Measurements from ENCODE around the gene TM9SF1. TPM values are rescaled to one million over a fixed set of nuclear protein-coding genes. Genes with fewer than 3 reads are reported as not detected.

The TM9SF1 gene
- total RNA-seq, 1 donor from 2014 or later = 47.4 TPM

GRCh38 chr14:24139272-24139934 is 55.8 kb downstream of the TM9SF1 start:
- no peak overlapping the region for H3K27ac Mint-ChIP-seq (ENCODE audit: unreplicated experiment)
- peak overlapping the region; percentile 89 for H3K4me3 Mint-ChIP-seq
- peaks cover 48% of the 10 kb centered on the region for H3K4me1 Mint-ChIP-seq
- no peaks in the 10 kb centered on the region for H3K27me3 Mint-ChIP-seq (ENCODE audit: low read depth)
- DNase-seq (ENCODE audit: low read depth, low spot score) = no peak
- H3K36me3 Mint-ChIP-seq (ENCODE audit: low read depth) = peaks cover 9% of the 10 kb centered on the region
- TF ChIP-seq CTCF (conservative IDR thresholded peaks at IDR 0.05) = no peak
- no peaks in the 10 kb centered on the region for H3K9me3 Mint-ChIP-seq

Small RNA genes within 50 kb of the gene (microRNA-seq; reads per million reads assigned to microRNA genes)
- not detected for gene MIR7703

Other genes starting within 250 kb of the TM9SF1 start
- gene DHRS4, start 241.7 kb downstream of the TM9SF1 start, total RNA-seq = 17.4 and 19.7 TPM in 2 replicates
- 15.1 and 17.1 TPM in 2 replicates for gene DHRS4L2, start 206.5 kb downstream of the TM9SF1 start, total RNA-seq
- 9.3 and 9.4 TPM in 2 replicates for gene CARMIL3, start 143.4 kb downstream of the TM9SF1 start, total RNA-seq
- gene CPNE6, start 123.9 kb downstream of the TM9SF1 start, total RNA-seq = not detected in 2 replicates
- gene PCK2, start 101.1 kb downstream of the TM9SF1 start, total RNA-seq = 26.1 and 26.7 TPM in 2 replicates
- gene DCAF11, start 80.7 kb downstream of the TM9SF1 start, total RNA-seq = 52.5 and 53.9 TPM in 2 replicates
- 1.2 and 2.3 TPM in 2 replicates for gene NRL, start 80.5 kb downstream of the TM9SF1 start, total RNA-seq
- 0.42 and 0.66 TPM in 2 replicates for gene FITM1, start 64.8 kb downstream of the TM9SF1 start, total RNA-seq
- 81.4 and 88.5 TPM in 2 replicates for gene PSME1, start 59.2 kb downstream of the TM9SF1 start, total RNA-seq
- gene EMC9, start 53.9 kb downstream of the TM9SF1 start, total RNA-seq = 28.3 and 30.3 TPM in 2 replicates
- 125 and 131 TPM in 2 replicates for gene PSME2, start 48.8 kb downstream of the TM9SF1 start, total RNA-seq
- gene RNF31, start 47.9 kb downstream of the TM9SF1 start, total RNA-seq = 65.5 and 82.2 TPM in 2 replicates
- gene IRF9, start 34.2 kb downstream of the TM9SF1 start, total RNA-seq = 22.9 and 23.0 TPM in 2 replicates
- 160 and 163 TPM in 2 replicates for gene REC8, start 23.4 kb downstream of the TM9SF1 start, total RNA-seq
- gene IPO4, start 6.6 kb downstream of the TM9SF1 start, total RNA-seq = 88.3 and 88.7 TPM in 2 replicates
- 0.47 and 0.48 TPM in 2 replicates for gene TSSK4, start 10.3 kb upstream of the TM9SF1 start, total RNA-seq
- 42.2 and 44.7 TPM in 2 replicates for gene CHMP4A, start 18.0 kb upstream of the TM9SF1 start, total RNA-seq
- gene MDP1, start 20.6 kb upstream of the TM9SF1 start, total RNA-seq = 19.0 and 25.9 TPM in 2 replicates
- 191 and 208 TPM in 2 replicates for gene NEDD8, start 36.9 kb upstream of the TM9SF1 start, total RNA-seq
- gene GMPR2, start 37.5 kb upstream of the TM9SF1 start, total RNA-seq = 64.0 and 66.2 TPM in 2 replicates
- gene TINF2, start 47.2 kb upstream of the TM9SF1 start, total RNA-seq = 63.4 and 66.7 TPM in 2 replicates
- gene TGM1, start 67.7 kb upstream of the TM9SF1 start, total RNA-seq = 4.5 and 6.4 TPM in 2 replicates
- gene RABGGTA, start 76.2 kb upstream of the TM9SF1 start, total RNA-seq = 22.8 and 25.4 TPM in 2 replicates
- gene DHRS1, start 104.3 kb upstream of the TM9SF1 start, total RNA-seq = 17.2 and 19.1 TPM in 2 replicates
- 34.5 and 34.8 TPM in 2 replicates for gene NOP9, start 104.4 kb upstream of the TM9SF1 start, total RNA-seq
- not detected in 2 replicates for gene CIDEB, start 112.5 kb upstream of the TM9SF1 start, total RNA-seq
- 7.9 and 9.4 TPM in 2 replicates for gene LTB4R2, start 114.7 kb upstream of the TM9SF1 start, total RNA-seq
- gene LTB4R, start 116.1 kb upstream of the TM9SF1 start, total RNA-seq = 4.7 and 5.3 TPM in 2 replicates
- gene ADCY4, start 139.6 kb upstream of the TM9SF1 start, total RNA-seq = 0.49 TPM in 1 of 2 replicates, not detected in the other
- not detected in 2 replicates for gene RIPK3, start 144.6 kb upstream of the TM9SF1 start, total RNA-seq
- gene NFATC4, start 172.7 kb upstream of the TM9SF1 start, total RNA-seq = 44.3 and 47.8 TPM in 2 replicates
- gene NYNRIN, start 203.6 kb upstream of the TM9SF1 start, total RNA-seq = 10.3 and 10.4 TPM in 2 replicates
- gene CBLN3, start 234.2 kb upstream of the TM9SF1 start, total RNA-seq = 0.86 and 1.0 TPM in 2 replicates
- 49.3 and 52.3 TPM in 2 replicates for gene KHNYN, start 234.5 kb upstream of the TM9SF1 start, total RNA-seq
- 64.6 and 76.7 TPM in 2 replicates for gene SDR39U1, start 247.3 kb upstream of the TM9SF1 start, total RNA-seq